NCI-H345 (cell line): Measurements from ENCODE around the gene TRIM44.
"Not testable (repeated sequence)": the region's sequence is repeated elsewhere in the genome, so short reads cannot be mapped to it uniquely, and the experiment has no call there.

Source experiments
- DNase-seq: peaks from one replicate; lab custom pipeline; 2025; lab: John Stamatoyannopoulos, UW

Gene TRIM44

DNA sequence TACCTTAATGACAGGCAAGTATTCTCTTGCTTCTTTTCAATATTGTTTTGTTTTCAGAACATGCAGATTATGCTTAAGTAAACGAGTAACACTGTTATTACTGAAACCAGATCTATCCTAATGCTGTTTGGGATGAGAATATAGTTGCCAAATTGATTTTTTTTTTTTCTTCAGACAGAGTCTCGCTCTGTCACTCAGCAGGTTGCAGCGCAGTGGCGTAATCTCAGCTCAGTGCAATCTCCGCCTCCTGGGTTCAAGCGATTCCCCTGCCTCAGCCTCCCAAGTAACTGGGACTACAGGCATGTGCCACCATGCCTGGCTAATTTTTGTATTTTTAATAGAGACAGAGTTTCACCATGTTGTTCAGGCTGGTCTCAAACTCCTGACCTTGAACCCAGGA lies 91.0 kb downstream of the TRIM44 start:
- DNase-seq = not testable (repeated sequence)

DNA sequence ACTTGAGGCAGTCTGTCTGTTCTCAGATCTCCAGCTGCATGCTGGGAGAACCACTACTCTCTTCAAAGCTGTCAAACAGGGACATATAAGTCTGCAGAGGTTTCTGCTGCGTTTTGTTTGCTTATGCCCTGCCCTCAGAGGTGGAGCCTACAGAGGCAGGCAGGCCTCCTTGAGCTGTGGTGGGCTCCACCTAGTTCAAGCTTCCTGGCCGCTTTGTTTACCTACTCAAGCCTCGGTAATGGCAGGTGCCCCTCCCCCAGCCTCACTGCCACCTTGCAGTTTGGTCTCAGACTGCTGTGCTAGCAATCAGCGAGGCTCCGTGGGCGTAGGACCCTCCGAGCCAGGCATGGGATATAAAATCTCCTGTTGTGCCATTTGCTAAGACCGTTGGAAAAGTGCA lies 97.4 kb downstream of the TRIM44 start:
- DNase-seq = not testable (repeated sequence)

DNA sequence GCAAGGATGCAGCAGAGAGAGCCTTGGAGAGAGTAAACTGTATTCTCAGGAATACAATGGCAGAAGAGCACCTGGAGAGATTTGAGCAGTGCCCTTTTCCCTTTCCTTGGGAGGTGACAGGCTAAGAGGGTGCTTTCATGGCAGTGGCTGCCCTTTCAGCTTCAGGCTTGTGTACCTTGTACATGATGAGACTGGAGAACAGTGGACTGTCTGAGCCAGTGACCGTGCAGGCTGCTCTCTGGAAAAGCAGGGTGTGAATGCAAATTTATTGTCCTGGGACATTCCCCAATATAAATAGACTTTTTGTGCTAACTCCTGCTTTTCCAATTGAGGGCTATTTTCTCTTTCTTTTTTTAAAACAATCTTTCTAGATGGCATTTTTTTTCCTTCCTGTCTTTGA lies 99.3 kb downstream of the TRIM44 start:
- no peak for DNase-seq

DNA sequence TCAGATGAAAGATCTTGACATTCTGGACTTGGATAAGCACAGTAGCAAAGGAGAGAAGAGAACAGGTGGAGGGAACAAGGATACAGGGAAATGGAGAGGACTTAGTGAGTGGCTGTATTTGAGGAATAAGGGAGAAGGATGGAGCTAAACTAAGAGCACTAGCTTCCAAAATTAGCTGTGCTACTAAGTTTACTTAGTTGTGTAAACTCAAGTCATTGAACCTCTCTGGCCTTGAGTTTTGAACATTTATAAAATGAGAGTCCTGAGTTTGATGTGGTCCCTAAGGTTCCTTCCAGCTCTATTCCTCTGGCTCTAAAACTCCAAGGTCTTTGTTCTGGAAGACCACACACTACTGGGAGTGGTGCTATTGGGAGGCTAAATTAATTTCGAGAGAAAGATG lies 100.7 kb downstream of the TRIM44 start:
- no peak for DNase-seq

DNA sequence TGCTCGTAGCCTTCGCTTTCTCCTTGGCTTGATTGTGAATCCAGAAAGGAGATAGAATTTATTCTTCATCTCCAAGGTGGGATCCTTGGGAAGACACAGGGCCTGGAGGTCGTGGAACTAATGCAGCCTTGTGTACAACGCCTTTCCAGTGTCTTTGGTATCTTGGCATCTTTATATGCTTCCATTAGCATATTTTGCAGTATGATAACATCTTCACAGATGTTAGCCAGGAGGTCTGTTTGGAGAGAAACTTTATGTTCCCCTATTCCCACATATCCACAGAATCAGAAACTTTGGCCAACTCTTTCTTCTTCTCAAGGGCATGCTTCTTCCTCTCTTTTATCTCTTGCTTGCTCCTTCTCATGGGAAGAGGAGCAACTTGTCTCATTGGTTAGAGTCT lies 101.2 kb downstream of the TRIM44 start:
- DNase-seq = no peak

DNA sequence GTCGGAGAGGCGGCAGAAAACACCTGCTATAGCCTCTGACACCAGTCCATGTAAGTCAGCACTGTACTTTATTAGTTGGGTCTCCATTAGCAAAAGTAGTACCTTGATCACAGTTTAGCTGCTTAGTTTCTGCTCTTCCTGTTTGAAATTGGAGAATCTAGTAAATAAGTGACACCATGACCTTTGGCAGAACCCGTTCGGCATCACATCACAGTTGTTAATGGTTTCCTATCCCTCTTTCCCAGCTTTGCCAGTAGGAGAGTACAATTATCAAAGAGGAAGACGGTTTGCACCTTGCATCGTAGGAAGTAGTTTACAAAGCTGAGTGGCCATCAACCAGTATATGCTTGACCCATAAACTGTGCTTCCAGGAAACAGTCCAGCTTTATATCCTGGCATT lies 101.8 kb downstream of the TRIM44 start:
- no peak for DNase-seq

DNA sequence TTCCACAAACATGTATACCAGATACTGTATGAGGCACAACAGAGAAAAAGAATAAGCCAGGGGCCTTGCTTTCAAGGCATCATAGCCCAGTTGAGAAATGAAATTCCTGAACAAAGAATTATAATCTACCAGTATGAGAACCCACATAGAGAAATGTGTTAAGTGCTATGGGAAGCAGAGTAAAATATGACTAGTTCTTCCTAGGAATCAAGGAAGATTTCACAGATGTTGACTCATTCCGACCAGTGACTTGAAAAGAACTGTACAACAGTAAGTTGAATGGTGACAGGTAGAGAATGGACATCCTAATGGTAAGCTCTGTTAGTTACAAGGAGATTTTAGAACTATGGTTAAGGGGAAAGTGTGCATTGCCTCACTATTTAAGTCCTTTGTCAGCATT lies 102.6 kb downstream of the TRIM44 start:
- DNase-seq = no peak

DNA sequence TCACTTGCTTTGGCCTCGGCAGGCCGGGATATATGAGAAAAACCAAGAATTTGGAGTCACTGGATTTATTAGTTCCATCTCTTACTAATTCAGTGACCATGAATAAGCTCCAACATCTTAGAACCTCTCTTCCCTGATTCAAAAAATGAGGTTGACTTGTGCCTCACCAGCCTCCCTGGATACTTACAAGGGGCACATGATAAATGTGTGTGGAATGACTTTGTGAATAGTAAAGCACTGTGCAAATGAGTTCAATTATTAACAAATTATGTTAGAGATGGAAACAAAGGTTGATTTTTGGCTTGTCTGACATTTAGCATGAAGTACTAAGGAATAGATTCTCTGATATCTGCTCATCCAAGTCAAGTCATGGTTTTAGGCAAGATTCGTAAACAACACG lies 104.1 kb downstream of the TRIM44 start:
- DNase-seq = no peak

DNA sequence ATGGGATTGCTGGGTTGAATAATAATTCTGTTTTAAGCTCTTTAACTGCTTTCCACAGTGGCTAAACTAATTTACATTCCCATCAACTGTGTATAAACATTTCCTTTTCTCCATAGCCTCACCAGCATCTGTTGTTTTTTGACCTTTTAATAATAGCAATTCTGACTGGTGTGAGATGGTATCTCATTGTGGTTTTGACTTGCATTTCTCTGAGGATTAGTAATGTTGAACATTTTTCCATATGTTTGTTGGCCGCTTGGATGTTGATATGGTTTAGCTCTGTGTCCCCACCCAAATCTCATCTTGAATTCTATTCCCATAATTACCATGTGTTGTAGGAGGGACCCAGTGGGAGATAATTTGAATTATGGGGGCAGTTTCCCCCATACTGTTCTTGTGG lies 107.8 kb downstream of the TRIM44 start:
- DNase-seq = not testable (repeated sequence)

DNA sequence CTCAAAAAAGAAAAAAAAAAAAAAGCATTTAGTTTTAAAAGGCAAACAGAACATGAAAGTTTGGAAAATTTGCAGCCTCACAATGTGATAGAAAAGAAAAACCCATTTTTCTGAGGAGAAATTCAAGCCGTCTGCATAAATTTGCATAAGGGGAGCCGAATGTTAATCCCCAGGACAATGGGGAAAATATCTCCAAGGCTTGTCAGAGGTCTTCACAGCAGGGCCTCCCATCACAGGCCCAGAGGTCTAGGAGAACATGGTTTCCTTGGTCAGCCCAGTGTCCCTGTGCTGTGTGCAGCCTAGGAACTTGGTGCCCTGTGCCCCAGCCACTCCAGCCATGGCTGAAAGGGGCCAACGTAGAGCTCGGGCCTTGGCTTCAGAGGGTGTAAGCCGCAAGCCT lies 109.1 kb downstream of the TRIM44 start:
- no peak for DNase-seq

DNA sequence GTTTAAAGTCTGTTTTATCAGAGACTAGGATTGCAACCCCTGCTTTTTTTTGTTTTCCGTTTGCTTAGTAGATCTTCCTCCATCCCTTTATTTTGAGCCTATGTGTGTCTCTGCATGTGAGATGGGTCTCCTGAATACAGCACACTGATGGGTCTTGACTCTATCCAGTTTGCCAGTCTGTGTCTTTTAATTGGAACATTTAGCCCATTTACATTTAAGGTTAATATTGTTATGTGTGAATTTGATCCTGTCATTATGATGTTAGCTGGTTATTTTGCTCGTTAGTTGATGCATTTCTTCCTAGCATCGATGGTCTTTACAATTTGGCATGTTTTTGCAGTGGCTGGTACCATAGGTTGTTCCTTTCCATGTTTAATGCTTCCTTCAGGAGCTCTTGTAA lies 114.7 kb downstream of the TRIM44 start:
- not testable (repeated sequence) for DNase-seq

DNA sequence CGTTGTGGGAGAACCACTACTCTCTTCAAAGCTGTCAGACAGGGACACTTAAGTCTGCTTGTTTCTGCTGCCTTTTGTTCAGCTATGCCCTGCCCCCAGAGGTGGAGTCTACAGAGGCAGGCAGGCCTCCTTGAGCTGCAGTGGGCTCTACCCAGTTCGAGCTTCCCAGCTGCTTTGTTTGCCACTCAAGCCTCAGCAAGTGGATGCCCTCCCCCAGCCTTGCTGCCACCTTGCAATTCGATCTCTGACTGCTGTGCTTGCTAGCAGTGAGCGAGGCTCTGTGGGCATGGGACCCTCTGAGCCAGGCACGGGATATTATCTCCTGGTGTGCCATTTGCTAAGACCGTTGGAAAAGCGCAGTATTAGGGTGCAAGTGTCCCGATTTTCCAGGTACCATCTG lies 116.4 kb downstream of the TRIM44 start:
- not testable (repeated sequence) for DNase-seq

DNA sequence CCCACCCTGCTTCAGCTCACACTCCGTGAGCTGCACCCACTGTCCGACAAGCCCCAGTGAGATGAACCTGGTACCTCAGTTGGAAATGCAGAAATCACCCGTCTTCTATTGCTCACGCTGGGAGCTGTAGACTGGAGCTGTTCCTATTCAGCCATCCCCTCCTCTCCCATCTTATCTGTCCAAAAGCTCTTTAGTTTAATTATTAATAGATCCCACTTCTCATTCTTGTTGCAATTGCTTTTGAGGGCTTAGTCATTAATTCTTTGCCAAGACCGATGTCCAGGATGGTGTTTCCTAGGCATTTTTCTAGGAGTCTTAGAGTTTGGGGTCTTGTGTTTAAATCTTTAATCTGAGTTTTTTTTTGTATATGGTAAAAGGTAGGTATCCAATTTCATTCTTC lies 116.8 kb downstream of the TRIM44 start:
- no peak for DNase-seq

DNA sequence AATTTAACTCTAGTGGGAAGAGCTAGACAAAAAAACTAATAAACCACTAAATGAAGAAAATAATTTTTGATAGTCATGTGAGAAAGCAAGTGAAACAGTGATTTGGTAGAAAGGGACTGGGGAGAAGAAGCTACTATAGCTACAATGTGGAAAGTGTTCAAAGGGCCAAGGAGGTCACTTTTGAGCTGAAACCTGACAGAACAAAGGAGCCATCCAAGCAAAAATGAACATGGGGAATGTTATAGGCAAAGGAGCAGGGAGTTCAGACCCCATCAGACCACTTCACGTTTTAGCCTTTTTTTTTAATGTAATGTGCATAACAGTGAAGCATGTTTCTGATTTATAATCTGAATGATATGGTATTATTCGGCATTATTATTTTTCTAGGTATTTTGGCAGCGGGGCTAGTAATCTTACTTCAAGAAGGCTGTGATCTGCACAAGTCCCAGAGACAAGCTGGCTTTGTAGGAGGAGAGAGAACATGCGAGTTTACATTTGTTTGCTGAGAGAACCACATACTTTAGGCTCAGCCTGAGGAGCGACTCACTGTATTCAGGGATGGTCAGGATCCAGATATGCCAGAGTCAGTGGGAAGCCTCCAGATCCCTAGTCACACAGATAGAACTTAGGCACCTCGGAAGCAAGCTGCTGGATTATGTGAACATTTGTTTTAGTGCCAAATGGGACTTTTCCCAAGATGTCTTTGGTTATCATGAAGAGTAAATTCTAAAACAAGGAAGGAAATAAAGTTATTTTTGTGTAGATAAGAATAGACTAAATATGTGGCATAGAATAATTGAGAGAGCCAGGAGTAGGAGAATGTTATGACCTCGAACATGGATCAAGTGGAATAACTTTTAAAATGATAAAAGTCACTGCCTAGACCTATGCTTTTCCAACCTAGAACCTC lies 118.6 kb downstream of the TRIM44 start:
- DNase-seq = no peak

DNA sequence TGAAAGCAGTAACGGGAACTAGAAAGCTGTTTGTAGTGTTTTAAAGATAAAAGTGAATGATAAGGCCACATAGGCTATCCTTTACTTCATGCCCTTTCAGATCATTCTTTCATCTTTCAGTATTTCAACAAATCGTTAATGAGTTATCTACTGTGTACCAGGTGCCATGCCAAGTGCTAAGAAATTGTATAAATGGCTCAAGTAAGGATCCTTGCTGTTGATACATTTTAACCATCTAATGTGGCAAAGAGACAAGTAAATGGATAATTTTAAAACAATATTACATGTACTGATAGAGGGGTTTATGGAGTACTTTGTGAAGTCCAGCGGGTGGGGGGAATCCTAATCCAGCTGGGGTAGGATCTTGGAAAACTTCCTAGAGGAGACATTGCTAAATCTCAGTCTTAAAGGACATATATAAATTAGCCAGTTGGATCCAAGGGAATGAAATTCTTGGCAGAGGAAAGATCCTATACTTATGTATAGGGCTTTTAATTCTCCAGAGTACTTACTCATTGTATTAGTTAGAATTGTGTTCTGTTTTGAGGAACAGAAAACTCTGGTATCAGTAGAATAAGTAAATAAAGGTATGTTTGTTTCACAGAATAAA lies 119.4 kb downstream of the TRIM44 start:
- no peak for DNase-seq

DNA sequence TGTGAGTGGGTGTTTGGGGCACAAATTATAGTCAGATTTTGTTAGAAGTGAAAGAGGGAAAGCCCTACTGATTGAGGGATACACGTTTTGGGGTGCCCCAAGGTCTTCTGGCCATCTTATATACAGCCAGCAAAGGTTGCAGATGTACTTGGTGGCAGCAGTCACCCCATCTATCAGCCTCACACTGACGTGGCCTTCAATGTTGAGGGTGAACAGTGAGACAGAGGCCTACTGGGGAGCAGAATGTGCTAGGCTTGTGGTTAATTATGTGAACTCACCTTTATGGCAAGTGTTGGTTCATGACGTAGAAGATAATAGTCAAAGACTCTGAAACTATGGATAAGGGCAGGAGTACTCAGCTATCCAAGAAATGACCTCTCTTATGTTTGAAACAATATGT lies 121.2 kb downstream of the TRIM44 start:
- no peak for DNase-seq

DNA sequence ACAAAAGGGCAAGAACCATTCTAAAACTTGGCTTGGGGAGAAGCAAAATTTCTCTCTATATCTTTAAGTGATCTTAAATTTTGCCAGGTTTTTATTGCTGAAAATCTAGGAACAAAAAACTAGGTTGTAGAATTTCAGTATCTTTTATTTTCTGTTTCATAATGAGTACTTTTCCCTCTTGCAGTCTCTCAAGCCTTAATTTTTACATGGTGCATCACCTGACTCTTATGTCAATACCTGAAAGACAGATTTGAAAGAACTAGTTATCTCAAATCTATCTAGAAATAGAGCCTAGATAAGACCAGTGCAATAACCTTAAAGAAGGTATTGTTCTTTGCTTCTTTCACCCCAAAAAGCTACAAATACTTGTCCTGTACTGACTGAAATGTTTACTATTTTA lies 122.1 kb downstream of the TRIM44 start:
- no peak for DNase-seq

DNA sequence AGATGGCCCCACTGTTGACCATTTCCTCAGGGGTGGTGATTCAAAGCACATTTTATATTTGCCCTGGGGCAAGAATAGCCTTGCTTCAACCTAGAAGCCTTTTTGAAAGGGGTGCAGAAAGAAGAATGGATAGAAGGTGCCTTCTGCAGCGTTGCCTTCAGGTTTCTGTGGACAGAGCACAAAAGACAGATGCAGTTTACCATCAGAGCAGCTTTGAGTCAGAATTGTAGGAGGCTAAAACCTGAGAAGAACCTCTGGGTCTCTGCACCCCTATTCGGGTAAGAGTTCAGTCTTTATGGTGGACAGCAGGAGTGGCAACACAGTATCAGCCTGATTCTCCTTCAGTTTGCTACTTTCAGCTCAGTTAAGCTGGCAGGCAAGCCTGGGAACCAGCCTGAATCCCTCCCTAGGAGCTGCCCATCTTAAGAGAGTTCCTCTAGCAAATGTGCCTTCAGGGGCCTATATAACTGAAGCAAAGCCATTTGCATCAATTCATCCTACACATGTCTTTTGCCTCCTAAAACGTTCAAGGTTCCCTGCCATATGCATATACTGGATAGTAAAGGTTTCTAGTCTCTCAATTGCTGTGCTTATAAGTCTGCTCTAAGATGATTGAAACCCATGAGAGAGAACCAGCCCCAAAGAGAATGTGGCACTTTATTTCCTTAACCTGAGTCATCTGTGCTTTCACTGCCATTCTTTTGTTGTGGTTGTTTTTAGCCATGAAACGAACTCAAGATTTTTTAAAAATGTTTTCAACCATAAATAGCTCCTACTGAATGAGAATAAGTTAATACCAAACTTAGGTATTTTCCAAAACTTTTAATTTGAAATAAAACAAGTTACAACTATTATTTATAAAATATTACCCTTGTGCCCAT lies 123.0 kb downstream of the TRIM44 start:
- no peak for DNase-seq

DNA sequence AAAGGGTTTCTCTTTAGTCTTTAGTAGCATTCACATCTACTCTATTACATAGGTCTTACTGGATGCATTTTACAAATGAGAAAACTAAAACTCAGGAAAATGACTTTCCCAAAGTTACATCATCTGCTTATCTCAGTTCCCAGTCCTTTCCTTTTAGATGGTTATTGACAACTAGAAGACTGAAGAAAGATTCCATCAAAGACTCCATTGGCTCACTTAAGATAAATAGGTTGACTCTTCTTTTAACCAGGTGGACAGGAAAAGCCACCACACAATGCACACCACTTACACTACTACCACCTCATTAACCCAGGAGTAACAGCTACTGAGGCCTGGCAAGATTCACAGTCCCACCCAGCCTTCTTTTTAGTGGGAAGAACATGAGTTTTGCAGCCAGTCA lies 123.6 kb downstream of the TRIM44 start:
- DNase-seq = no peak

DNA sequence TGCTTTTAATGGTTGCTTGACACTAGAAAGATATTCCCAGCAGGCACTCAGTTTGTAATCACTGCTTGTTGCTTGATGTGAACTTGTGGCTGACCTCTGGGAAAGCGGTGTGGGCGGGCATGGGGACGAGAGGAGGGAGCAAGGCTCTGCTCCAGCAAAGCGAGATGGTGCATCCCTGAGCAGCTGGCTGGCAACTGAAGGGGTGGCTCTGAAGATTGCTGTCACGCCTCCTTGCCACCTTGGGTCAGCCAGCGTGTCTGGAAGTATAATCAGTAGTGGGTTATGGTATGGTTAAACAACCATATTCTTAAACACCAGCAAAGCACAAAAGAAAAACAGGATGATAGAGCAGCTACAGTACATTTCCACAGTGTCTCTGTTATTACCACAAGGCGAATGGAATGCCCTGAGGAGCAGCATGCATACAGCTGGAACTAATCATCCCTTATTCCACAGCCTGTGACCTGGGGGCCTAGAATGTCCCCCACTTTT lies 124.5 kb downstream of the TRIM44 start:
- DNase-seq = no peak

DNA sequence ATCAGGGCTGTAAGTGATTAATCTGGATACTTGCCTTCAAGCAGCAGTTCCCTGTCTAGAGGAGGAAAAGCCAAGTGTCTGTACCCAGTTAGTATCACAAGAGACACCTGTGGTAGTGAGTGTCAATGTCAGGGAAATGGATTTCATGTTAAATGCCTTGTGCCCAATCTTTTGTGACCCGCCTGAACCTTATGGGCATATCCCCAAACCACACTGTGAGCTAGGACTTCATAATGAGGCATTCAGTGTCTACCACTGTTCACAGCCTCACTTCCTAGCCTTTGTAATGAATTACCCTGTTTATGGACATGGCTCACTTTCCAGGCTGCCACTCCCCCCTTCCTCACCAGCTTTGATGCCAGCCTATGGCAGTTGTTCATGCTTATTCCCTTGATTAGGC lies 125.1 kb downstream of the TRIM44 start:
- DNase-seq = no peak
